Activated effector memory CD4-positive, alpha-beta T cell treated with Interleukin-2 at 50 U/mL for 16 hours (primary cell): ENCODE measurements around the gene JAKMIP1.
"Not testable (repeated sequence)": the region's sequence is repeated elsewhere in the genome, so short reads cannot be mapped to it uniquely, and the experiment has no call there.

Source experiments
- DNase-seq: peaks from one replicate; pipeline ENCODE4 v3.0.0-alpha.2; 2020

Gene JAKMIP1

DNA sequence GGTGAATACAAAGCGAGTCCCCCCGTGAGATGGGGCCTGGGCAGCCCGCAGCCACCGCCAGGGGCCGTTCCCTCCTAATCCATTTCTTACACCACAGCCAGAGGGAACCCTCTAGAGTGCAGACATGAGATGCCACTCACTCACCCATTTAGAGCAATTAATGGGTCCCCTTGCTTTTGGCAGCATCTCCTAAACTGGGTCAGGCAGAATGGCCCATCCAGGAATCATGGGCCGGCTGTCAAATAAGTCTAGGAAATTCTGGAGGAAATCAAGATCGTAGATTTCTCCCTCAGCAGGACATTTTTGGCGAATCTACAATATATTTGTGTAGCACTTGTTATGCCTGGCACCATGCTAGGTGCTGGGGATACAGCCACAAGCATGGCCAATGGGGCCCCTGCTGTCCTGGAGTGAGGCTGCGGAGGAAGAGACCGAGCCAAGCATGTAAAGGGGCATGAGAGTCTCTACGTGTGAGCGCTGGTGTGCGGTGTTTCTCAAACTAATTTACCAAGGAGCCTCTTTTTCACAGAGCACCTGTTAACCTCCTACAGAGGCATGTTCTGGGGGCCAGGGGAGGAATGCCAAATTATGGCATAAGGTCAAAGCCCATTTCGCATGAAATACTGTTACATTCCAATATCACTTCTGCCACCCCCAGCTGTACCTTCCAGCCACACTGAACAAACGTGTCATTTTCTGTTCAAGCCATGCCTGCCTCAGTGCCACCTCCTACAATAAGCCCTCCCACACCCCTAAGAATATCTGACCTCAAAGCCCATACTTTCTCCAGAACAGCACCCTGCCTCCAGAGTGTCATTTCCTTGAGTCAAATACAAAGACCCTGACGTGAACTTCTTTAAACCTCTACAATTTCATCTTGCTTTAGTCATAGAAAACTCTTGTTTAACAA is 28.1 kb upstream of the JAKMIP1 start:
- no peak for DNase-seq

DNA sequence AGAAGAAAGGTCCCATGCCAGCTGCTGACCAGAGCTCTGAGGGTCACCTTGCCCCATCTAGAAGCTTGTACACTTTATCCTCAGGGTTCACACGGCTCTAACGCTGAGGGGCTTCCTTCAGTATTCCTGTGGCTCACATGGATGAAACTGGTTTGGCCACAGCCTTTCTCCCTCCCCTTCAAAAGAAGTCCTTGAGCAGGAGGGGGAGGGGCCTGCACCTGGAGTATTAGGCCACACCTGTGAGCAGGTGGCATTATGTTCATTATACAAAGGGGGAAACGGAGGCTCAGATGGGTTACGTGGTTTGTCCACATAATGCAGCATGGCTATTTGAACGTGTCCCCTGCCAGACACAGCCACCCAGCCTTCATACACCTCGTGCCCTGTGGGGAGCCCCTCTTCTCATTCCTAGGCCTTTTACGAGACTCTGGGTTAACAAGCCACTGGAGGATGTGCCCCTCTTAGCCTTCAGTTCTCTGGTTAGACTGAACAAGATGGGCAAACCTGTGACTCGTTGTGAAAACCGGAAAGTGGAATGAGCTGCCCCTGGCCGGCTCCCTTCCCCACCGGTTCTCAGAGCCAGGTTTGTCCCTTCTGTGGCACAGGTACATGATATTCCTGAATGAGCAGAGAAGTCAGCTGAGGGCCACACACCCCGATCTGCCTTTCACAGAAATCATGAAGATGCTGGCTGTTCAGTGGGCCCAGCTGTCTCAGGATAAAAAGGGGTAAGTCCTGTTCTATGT is 27.2 kb upstream of the JAKMIP1 start:
- DNase-seq, result no peak

DNA sequence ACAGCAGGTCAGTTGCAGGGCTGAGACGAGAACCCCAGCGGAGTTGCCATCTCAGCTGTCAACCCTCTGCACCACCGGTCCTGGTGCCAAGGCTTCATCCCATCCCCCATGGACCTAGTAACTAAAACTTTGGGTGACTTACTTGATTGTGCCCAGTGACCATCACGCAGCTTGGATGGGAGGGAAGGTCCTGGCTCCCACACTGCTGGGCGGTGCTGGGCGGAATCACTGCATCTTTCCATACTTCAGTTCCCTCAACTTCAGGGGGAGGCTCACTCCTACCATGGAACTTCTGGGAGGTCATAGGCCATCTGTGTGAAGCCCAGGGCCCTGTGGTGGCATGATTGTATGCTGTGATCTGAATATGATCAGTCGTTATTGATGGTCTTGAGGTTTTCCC is 26.2 kb upstream of the JAKMIP1 start:
- no peak for DNase-seq

DNA sequence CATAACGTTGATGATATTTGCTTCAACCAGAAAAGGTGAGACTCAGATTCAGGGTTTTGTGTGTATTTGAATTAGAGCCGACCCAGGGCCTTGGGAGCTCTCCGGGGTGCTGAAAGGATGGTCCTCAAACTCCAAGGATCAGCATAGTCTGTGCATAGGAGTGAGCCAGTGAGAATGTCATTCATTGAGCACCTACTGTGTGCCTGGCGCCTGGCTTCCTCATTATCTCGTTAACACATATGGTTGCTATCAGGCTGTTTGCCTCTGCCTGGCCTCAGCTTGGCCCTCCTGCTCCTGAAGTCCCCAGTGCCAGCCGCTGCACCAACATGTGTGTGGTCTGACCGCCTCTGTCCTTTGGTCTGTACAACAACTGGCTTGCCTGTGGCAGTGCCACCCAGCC is 25.1 kb upstream of the JAKMIP1 start:
- no peak for DNase-seq

DNA sequence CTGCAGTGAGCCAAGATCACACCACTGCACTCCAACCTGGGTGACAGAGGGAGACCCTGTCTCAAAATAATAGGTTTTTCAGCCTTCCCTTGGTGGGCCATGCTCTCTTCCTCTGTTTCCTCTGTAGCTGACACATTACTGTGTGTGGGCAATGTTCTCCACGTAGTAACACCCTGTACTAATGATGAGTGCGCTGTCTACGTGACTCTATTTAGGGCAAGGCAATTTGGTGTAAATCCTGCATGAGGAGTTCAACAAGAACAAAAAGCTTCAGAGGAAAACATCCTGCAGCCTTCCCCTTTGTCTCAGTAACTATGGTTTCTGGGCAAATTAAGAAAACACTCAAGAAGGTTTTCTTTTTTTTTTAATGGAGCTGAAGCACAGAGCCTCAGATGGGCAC is 24.4 kb upstream of the JAKMIP1 start:
- no peak for DNase-seq

DNA sequence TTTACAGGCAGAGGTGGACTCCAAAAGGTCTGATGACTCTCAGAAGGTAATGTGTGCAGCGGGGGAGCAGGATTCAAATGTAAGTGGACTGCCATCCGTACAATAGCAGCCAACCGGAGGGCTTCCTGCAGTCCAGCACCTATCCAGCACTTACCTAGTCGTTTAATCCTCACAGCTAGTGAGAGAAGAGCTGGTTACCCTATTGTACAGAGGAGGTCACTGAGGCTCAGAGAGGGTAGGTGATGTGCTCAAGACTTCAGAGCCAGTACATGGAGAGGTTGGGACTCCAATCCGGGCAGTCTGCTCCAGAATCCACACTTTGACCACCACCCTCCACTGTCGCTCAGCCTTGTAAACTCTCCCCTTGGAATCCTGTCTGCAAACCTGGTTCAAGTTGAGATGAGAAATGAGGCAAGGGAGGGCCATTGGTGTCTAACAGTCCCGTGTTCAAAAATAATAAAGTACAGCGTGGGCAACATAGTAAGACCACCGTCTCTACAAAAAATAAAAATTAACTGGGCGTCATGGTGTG is 22.5 kb upstream of the JAKMIP1 start:
- no peak for DNase-seq

DNA sequence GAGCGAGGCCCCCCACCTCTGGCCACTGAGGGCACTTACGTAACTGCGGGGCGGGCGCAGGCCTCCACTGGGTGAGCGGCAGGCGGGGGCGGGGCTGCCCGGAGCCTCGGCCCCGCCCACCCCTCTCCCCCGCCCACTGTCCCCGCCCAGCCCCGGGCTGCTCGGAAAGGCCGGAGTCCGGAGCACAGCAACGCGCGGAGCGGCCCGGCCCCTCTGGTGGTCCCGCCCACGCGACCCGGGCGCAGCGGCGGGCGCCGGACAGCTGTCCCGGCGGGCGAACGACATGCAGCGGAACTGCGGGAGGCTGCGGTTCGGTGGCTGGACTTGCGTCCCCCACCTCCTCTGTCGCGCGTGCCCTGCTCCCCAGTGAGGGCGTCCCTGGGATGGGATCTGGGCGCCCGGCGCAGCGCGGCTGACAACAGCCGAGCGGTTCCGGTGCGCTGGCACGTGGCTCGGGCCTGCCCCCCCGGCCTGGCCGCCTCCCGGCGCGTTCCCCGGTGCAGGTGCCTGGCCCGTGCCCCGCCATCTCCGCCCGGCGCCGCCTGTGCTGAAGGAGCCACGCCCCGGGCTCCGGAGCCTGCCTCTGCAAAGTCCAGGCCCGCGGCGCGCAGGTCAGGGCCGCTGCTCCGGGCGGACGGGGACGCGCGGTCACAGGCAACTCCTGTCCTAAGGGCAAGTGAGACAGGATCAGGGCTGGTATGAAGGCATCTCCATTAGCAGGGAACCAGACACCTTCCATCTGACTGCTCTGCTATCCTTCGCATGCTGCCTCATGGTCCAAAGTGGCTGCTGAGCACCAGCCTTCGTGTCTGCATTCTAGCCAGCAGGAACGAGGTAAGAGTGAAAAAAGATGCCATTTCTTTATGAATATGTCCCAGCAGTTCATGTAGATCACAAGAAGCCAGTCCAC is 21.8 kb upstream of the JAKMIP1 start:
- no peak for DNase-seq

DNA sequence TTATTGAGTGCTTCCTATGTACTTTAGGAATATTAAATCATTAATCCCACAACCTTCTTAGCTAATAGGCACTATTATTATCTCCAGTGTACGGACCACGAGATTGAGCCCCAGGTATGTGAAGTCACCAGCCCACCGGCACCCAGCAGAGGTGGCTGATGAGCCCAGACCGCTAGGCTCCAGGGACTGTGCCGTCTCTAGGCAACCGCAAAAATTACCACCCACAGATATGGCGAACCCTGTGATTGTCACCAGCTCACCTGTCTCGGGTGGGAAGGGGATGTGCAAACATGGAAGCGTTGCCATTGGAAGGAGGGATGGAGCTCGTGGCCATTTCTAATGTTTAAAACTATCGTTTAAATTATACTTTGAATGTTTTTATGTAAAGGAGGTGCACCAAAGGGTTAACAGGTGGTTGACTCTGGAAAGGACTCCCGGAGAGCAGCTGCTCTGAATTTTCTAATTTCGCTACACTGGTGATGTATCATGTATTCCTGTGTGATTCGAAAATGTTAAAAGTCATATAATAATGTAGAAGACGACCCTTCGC is 21.0 kb upstream of the JAKMIP1 start:
- no peak for DNase-seq

DNA sequence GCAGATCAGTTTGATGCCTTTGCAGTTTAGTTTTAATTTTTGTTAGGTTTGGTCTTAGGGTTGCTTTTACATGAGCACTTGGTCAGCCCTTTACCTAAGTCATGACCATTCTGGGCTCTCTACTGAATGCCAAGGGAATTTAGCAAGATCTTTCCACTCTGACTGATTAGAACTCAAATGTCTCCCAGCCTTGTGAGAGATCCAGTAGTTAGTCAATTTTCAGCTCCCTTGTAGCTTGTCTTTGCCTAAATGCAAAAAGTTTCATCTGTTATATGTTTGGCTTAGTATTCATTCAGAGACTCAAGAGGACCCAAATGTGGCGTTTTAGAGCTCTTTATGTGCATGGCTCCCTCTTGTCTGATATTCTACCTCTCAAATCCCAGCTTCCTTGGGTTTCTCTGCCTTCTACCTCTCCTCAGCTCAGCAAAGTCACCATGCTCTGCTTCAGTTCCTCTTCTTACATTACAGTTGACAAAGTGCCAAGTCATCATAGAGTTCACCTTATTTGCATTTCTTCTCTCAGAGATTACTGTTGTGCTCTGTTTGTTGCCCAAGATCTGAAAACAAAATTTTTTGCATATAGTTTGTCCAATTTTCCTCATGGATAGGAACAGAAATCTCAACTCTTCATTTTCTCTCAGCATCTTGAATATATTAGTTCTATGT is 17.5 kb upstream of the JAKMIP1 start:
- DNase-seq, result no peak

DNA sequence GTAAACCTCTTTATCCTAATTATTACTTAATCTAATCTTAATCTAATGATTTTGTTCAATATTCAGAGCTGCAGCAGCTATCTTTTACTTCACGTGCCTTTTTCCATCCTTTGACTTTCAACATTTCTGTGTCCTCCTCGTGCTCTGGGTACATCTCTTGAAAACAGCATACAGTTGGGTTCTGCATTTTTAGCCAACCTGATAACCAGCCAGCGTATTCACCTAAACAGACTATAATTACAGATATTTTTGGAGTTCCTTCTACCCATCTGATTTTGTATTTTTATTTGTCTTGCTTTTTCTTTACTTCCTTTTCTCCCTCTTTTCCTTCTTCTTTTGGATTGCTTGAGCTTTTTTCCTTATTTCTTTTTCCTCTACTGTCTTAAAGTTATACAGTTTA is 16.2 kb upstream of the JAKMIP1 start:
- no peak for DNase-seq

DNA sequence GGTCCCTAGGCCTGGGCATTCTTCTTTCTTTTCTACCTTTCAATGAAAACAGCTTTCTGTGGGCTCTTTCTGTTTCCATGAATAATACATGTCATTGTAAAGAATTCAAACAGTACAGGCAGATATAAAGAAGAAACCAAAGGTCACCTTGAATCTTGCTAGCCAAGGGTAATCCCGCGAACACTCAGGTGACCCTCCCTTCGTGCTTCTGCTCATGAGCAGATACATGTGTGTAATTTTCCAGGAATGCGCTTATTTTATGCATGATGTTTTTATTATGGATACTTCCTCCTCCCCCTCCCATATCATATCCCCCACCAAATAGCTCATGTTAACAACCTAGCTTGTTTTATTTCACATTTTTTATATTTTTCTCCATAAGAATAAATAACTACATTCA is 9.6 kb upstream of the JAKMIP1 start:
- no peak for DNase-seq

DNA sequence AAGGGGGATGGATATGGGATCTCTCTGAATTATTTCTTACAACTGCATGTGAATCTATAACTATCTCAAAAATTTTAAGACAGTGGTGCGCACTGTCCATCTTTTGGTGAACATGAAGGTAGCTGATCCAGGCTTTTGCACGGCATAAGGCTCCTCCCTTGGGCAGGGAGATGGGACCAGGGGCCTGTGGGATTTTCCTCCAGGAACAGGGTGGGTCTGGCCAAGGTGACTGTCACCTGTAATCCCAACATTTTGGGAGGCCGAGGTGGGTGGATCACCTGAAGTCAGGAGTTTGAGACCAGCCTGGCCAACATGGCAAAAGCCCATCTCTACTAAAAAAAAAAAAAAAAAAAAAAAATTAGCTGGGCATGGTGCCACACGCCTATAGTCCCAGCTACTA is 8.9 kb upstream of the JAKMIP1 start:
- not testable (repeated sequence) for DNase-seq

DNA sequence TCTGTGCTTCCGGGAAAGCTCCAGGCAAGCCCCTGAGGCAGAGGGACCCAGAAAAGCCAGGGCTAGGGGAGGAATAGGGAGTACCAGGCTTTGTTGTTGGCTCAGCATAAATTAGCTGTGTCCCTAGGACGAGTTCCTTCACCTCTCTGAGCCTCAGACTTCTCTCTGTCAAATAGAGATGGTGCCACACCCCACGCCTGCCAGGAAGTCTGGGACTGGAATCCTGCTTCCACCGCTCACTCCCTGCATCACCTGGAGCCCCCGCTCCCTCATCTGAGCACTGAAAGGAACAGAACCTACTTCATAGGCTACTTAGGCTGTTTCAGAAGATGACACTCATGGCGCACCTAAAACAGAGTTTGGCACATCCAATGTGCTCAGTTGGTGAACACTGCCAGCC is 8.1 kb upstream of the JAKMIP1 start:
- DNase-seq, result no peak

DNA sequence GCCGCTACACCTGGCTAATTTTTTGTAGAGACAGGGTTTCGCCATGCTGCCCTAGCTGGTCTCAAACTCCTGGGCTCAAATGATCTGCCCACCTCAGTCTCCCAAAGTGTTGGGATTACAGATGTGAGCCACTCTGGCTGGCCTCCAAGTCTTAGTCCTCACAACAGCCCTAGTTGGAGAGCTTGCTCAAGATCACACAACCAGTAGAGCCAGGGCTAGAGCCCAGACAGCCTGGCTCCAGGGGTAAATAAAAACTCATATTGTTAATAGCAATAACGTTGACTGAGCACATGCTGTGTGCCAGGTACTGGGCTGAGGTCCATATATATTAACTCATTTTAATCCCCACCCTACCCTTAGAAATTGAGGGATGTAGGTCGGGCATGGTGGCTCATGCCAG is 7.3 kb upstream of the JAKMIP1 start:
- DNase-seq, result no peak

DNA sequence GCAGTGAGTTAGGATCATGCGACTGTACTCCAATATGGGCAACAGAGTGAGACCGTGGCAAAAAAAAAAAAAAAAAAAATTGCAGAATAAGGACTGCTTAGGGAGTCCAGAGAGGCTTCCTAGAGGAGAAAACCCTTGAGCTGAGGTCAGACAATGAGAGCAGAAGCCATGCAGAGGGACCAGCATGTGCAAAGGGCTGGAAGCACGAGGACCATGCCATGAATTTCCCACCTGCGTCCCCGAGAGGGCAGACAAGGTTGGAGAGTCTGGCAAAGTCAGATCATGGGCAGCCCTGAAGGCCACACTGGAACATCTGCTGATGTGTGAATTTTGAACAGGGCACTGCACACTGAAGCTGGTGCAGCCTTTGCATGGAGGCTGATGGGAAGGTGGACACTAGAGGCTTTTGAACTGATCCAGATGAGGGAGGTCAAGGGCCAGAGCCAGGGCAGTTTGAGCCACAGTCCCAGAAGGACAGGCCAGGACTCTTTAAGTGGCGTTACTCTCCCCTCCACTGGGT is 6.5 kb upstream of the JAKMIP1 start:
- DNase-seq, result no peak

DNA sequence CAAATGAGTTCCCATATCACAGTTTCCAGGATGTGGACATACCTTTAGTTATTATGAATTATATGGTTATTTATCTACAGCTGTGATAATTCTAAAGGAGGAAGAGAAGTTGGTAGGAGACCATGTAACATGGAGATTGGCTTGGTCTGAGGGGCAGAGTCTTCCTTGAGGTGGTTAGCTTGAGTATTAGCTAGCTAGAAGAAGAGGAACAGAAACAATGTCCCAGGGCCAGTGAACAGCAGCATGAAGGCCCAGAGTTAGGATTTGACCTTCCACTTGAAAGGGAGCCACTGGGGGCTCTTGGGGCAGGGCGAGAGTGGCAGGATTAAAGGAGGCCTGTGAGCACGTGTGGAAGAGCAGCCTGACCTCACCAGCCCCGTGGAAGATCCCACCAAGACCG is 5.6 kb upstream of the JAKMIP1 start:
- DNase-seq, result no peak

DNA sequence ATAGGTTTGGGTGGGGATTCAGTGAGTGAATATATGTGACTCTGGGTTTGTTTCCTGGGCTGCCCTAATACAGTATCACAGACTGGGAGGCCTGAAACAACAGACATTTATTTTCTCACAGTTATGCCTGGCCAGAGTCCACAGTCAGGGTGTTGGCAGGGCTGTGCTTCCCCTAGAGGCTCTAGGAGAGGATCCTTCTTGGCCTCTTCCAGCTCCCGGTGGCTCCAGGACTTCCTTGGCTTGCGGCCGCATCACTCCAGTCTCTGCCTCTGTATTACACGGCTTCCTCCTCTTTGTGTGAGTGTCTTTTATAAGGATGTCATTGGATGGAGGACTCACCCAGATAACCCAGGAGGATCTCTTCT is 5.2 kb upstream of the JAKMIP1 start:
- no peak for DNase-seq

DNA sequence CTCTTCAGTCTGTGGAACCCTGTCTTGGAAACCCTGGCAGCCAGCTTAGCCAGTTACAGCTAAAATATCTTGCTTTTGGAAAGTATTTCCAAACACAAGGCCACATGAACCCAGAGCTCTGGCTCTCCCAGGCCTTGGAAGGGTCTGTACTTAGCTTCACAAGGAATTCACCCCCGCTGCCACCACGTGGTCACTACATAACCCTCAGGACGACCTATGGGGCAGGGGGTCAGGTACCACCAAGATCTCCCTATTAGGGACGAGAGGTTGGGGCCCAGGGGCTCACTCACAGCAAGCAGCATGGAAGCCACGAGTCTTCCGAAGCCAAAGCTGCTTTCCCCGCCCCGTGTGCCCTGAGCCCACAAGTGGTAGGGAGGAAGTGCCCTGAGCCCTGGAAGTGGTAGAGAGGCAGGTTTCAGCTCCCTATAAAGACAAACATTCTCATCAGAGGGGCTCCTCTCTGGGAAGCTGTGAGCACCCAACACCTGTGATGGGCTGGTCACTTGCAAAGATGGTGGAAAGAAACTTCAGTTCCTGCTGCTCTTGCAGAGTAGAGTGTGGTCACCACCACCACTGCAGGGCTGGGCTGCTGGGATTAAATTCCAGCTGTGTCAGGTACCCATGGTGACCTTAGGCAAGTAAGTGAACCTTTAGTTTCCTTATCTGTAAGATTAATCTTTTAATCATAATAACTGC is 4.7 kb upstream of the JAKMIP1 start:
- no peak for DNase-seq

DNA sequence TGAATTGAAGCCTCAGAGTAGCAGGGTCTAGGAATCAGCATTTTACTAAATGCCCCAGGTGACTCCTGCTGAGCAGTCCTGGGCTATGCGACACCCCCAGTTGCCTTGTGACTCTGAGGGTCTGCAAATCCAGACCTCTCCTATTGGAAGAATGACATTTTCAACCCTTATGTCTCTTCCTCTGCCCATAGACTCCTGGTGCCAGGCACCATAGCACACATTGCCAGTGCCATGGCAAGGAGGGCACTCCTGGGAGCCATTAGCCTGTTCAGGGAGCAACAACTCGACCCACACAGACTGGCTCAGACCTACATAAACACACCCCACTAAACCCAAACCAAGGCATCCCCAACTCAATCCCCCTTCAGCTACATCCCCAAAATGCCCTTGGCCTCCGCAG is 3.7 kb upstream of the JAKMIP1 start:
- no peak for DNase-seq

DNA sequence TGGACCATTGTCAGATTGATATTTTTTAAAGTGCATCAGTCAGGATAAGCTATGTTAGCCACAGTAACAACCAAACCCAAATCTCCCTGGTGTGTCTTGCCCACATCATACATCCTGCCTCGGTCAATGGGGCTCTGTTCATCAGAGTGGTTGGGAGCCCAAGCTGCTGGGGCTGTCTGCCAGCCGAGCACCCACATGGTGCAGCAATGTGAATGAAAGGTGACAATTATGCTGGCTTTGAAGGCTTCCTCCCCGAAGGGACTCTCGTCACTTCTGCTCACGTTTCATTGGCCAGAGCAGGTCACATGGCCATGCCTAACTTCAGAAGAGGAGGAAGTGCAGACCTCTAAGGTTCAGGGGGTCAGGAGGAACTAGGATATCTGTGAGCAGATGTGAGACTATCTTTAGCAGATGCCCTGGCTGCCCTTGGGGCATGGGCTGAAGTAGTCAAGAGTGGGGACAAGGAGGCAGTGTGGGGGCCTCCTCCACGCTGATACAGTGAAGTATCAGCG is 1.3 kb upstream of the JAKMIP1 start:
- DNase-seq, result no peak

DNA sequence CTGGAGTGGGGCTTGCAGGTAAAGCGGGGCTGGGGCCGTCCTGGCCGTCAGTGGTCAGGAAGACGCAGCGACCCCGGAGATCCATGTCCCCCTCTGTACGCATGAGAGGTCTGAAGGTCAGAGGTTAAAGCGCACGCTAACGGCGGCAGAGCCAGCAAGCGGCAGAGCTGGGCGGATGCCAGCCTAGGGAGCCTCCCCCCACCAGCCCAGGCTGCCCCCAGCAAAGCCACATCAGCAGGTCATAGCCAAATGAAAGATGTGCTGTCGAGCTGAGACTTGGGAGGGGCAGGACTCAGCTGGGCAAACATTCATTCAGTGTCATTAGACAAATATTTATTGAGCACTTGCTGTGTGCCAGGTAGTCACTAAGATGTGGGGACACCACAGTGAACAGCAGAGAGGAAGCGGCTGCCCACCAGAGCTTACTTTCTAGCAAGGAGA is 593 bp upstream of the JAKMIP1 start:
- no peak for DNase-seq
